Lower lobe of right lung (tissue), 2 donors: ENCODE results near the gene FATE1. TPM values are rescaled to one million over a fixed set of nuclear protein-coding genes. Genes with fewer than 3 reads are reported as not detected.

Source experiments
- ATAC-seq, 2 donors: fragments of 200-7000 bp; cut with Tn5 transposase; one replicate each; pipeline ENCODE4 v1.9.1; 2020 to 2022; ENCODE audit warnings: mild to moderate bottlenecking in 2 of 2, moderate library complexity in 2 of 2
- DNase-seq: peaks from one replicate; pipeline ENCODE4 v3.0.0-alpha.2; 2020
- H3K27ac ChIP-seq: fragments of 200-600 bp; one replicate; pipeline ENCODE4 v1.8.0; 2022
- H3K27me3 ChIP-seq: fragments of 200-600 bp; one replicate; pipeline ENCODE4 v1.8.0; 2022; ENCODE audit warnings: low read depth
- H3K36me3 ChIP-seq: fragments of 200-600 bp; one replicate; pipeline ENCODE4 v1.8.0; 2022; ENCODE audit warnings: mild to moderate bottlenecking
- H3K4me1 ChIP-seq: fragments of 200-600 bp; one replicate; pipeline ENCODE4 v1.8.0; 2022
- H3K4me3 ChIP-seq: fragments of 200-600 bp; one replicate; pipeline ENCODE4 v1.8.0; 2022; ENCODE audit warnings: mild to moderate bottlenecking
- H3K9me3 ChIP-seq: fragments of 200-600 bp; one replicate; pipeline ENCODE4 v1.8.0; 2022
- intact Hi-C: fragments of 100-400 bp; cut with DNase I; formaldehyde crosslinking; loops from one replicate; pipeline ENCODE4 v1.11.0; 2022
- long read RNA-seq: library from polyadenylated mRNA; unstranded; transcript quantifications from one replicate; pipeline ENCODE4 v2.0.0, GENCODE V29; 2021
- total RNA-seq: library from RNA; stranded (reverse); fragmentation: NEBNext Ultra II Directional; extraction: Animal tissue kit (Norgen Biotek cat#: 25700); gene quantifications from one replicate; pipeline ENCODE4 v1.2.1, GENCODE V29; 2021
- TF ChIP-seq, protein P1 (sequence below): fragments of 200-600 bp; IDR thresholded peaks from one replicate; pipeline ENCODE4 v1.8.0; 2022; ENCODE audit warnings: antibody characterized with exemption, mild to moderate bottlenecking
- donor health status: DM: no; HTN: yes; CAD: no; lungs with severe emphysema.

The FATE1 gene, protein sequence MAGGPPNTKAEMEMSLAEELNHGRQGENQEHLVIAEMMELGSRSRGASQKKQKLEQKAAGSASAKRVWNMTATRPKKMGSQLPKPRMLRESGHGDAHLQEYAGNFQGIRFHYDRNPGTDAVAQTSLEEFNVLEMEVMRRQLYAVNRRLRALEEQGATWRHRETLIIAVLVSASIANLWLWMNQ
- not detected for total RNA-seq
- long read RNA-seq: 0 reads

DNA sequence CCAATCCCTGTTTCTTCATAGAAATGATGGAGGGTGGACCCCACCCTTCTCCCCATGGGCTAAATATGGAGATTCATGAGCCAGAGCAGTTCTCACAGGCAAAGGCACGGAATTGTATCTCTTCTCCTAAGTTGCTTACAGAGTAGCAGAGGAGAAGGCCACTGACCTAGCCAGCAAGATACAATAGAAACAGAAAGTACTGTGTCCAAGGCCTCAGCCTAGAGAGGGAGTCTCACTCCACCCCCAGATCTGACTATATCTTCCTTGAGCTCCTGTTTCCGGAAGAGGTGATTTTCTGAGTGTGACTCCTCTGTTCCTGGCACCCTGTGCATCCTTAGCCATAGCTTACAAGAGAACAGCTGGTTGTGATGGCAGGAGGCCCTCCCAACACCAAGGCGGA lies at the start of gene FATE1:
Gene FATE1, plus strand, starts transcription at position 284 of the 400 bp plus-strand sequence. Its CDS starts 85 bp downstream, at position 369.
- H3K4me3 ChIP-seq: no peak within 1 kb of the TSS
- TF ChIP-seq, protein P1, sequence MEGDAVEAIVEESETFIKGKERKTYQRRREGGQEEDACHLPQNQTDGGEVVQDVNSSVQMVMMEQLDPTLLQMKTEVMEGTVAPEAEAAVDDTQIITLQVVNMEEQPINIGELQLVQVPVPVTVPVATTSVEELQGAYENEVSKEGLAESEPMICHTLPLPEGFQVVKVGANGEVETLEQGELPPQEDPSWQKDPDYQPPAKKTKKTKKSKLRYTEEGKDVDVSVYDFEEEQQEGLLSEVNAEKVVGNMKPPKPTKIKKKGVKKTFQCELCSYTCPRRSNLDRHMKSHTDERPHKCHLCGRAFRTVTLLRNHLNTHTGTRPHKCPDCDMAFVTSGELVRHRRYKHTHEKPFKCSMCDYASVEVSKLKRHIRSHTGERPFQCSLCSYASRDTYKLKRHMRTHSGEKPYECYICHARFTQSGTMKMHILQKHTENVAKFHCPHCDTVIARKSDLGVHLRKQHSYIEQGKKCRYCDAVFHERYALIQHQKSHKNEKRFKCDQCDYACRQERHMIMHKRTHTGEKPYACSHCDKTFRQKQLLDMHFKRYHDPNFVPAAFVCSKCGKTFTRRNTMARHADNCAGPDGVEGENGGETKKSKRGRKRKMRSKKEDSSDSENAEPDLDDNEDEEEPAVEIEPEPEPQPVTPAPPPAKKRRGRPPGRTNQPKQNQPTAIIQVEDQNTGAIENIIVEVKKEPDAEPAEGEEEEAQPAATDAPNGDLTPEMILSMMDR: no peak
- intact Hi-C loops: no loop called here
- ATAC-seq: no peak
- H3K27me3 ChIP-seq: no peaks in the 10 kb centered on the region
- H3K9me3 ChIP-seq: no peaks in the 10 kb centered on the region
- DNase-seq: no peak
- H3K36me3 ChIP-seq: no peaks in the 10 kb centered on the region
- no peak within 1 kb of the TSS for H3K27ac ChIP-seq
- H3K4me1 ChIP-seq: no peaks in the 10 kb centered on the region

DNA sequence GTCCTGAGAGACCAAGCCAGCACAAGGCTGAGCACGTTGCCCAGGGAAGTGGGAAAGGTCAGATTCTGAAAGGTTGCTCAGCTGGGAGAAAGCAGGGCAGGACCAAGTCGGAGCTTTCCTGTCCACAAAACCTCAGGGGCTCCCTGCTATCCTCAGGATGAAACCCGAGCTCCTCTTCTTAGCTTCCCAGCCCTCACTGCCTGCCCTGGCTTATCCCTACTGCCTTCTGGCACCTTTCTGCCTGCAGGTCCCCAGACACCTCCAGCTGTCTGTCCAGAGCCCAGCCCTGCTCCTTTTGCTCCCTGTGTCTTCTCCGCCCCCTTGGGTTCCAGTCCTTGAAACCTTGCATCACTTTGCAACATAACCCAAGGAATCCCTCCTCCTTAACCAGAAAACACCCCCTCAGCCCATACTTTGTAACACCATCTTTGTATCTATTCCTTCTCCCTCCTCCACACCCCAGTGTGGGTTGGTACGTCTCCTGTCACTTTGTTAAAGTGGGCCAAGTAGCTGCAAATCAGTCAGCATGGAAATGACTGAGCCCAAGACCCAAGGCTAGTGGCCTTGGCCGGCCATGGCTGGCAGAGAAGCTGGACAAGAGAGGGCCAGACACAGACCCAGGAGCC lies 40.6 kb upstream of the FATE1 start:
- H3K36me3 ChIP-seq: no peaks in the 10 kb centered on the region
- TF ChIP-seq, protein P1: no peak
- no peaks in the 10 kb centered on the region for H3K9me3 ChIP-seq
- H3K27me3 ChIP-seq: no peaks in the 10 kb centered on the region
- H3K4me1 ChIP-seq: no peaks in the 10 kb centered on the region
- intact Hi-C loops: no loop called here
- ATAC-seq (no peak), DNase-seq (no peak)
- no peak overlapping the region for H3K4me3 ChIP-seq
- H3K27ac ChIP-seq: no peak overlapping the region

DNA sequence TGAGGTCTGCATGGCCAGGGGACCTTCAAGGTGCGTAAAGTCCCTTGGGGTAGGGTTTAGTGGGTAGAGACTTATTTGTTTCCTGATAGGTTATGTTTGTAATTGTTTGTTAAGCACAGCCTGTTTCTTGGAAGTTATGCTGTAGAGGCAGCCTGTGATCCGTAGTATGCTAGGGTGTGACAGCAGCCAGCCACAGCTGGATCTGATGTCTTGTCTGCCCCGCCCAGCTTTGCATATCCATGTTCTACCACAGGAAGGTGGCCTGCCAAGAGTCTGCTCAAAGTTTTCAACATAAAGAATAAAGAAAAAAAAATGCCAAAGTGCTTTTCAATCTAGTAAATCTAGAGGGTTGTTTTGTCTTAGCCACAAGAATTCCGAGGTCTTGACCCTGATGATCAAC lies 39.6 kb upstream of the FATE1 start:
- TF ChIP-seq, protein P1: no peak
- intact Hi-C loops: no loop called here
- no peak for ATAC-seq

DNA sequence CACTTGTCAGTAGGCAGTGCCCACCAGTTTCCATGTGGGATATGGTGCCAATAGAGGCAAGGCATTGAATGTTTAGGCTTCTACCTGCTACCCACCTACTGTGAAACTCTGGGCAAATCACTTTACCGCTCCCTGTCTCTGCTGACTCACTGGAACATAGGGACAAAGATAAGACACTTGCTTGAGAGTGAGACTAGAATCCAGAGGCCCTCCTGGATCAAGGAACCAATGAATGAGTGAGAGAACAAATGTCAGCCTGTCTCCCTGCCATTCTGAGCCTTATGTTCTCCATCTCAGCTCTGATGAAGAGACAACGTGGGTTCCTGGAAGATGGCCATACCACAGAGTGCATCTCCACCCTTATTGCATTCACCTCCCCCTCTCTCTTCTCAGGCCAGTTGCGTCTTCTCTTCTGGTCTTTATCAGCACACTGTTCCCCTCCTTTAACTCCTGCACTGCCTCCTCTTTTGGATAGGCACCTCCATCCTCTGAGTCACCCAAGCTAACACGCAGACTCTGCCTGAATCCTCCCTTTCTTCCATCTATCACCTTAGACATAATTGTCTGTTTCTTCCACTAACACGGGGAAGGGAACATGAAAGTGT lies 35.9 kb upstream of the FATE1 start:
- H3K4me3 ChIP-seq: no peak overlapping the region
- H3K27ac ChIP-seq: no peak overlapping the region
- no peaks in the 10 kb centered on the region for H3K4me1 ChIP-seq
- DNase-seq (no peak), ATAC-seq (no peak)
- no peaks in the 10 kb centered on the region for H3K27me3 ChIP-seq
- intact Hi-C loops: no loop called here
- TF ChIP-seq, protein P1: no peak
- no peaks in the 10 kb centered on the region for H3K9me3 ChIP-seq
- H3K36me3 ChIP-seq: no peaks in the 10 kb centered on the region

More for the DNA sequence above, 39.6 kb upstream of the FATE1 start:
- Histone ChIP-seq H3K36me3 (no peaks in the 10 kb centered on the region), H3K4me1 (no peaks in the 10 kb centered on the region), H3K4me3 (no peak overlapping the region), H3K27me3 (no peaks in the 10 kb centered on the region), H3K27ac (no peak overlapping the region), H3K9me3 (no peaks in the 10 kb centered on the region)
- no peak for DNase-seq

DNA sequence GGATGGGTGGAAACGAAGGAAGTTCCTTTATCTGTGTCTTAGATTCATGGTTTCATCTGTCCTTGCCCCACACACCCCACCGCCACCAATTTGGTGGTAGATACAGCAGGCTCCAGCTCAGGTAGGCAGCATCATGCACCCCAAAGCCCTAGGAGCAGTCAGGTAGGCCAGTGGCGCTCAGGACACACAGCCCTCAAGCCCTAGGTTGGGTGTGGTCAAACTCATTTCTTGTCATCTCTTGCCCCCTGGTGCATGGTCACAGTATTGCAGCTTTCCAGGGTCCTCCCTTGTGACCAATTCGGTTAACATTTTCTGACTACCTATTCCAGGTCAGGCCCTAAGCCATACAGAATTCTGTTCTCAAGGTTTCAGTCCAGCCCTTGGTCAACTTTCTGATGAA lies 35.0 kb upstream of the FATE1 start:
- H3K27me3 ChIP-seq: no peaks in the 10 kb centered on the region
- intact Hi-C loops: no loop called here

More for the DNA sequence above, 35.0 kb upstream of the FATE1 start:
- DNase-seq: no peak
- TF ChIP-seq, protein P1: peak; percentile 59
- H3K4me3 ChIP-seq: no peak overlapping the region
- H3K9me3 ChIP-seq: no peaks in the 10 kb centered on the region
- H3K27ac ChIP-seq: no peak overlapping the region
- no peaks in the 10 kb centered on the region for H3K4me1 ChIP-seq
- no peaks in the 10 kb centered on the region for H3K36me3 ChIP-seq
- ATAC-seq: peak; percentile 62 to 68
